SK-N-DZ (cell line): ENCODE results near the gene PIAS1.
A peak's percentile ranks its signal among the peaks of the same experiment; 100 is the strongest.
"Not testable (repeated sequence)": the region's sequence is repeated elsewhere in the genome, so short reads cannot be mapped to it uniquely, and the experiment has no call there.

Experiments used
- DNase-seq: peaks from one replicate; pipeline ENCODE4 v3.0.0-alpha.2; 2015; ENCODE audit warnings: low spot score

Gene PIAS1

GRCh38 chr15:68034719-68035293 is 19.3 kb upstream of the PIAS1 start:
- DNase-seq: no peak

- no peak for DNase-seq
Measured at GRCh38 chr15:68038246-68038645, 15.9 kb upstream of the PIAS1 start.

- no peak for DNase-seq
Measured at GRCh38 chr15:68040144-68040543, 14.0 kb upstream of the PIAS1 start.

GRCh38 chr15:68042156-68042854 is 11.8 kb upstream of the PIAS1 start:
- no peak for DNase-seq

GRCh38 chr15:68042855-68043222 is 11.3 kb upstream of the PIAS1 start:
- no peak for DNase-seq

GRCh38 chr15:68045289-68046265 is 8.5 kb upstream of the PIAS1 start:
- no peak for DNase-seq

GRCh38 chr15:68047826-68048225 is 6.3 kb upstream of the PIAS1 start:
- no peak for DNase-seq

- DNase-seq: no peak
Measured at GRCh38 chr15:68051109-68051508, 3.0 kb upstream of the PIAS1 start.

- no peak for DNase-seq
Measured at GRCh38 chr15:68051907-68052306, 2.2 kb upstream of the PIAS1 start.

GRCh38 chr15:68052431-68052830 is 1.7 kb upstream of the PIAS1 start:
- DNase-seq: no peak

GRCh38 chr15:68053001-68053400 is 1.1 kb upstream of the PIAS1 start:
- no peak for DNase-seq

GRCh38 chr15:68054628-68055223 is 611 bp downstream of the PIAS1 start:
- DNase-seq: peak; percentile 76

GRCh38 chr15:68055224-68055705 is 1.1 kb downstream of the PIAS1 start:
- DNase-seq: peak; percentile 15

GRCh38 chr15:68056097-68056865 is 2.2 kb downstream of the PIAS1 start:
- no peak for DNase-seq

GRCh38 chr15:68057034-68057433 is 2.9 kb downstream of the PIAS1 start:
- no peak for DNase-seq

- DNase-seq: no peak
Measured at GRCh38 chr15:68057758-68058157, 3.6 kb downstream of the PIAS1 start.

GRCh38 chr15:68058970-68059369 is 4.9 kb downstream of the PIAS1 start:
- DNase-seq: not testable (repeated sequence)

- no peak for DNase-seq
Measured at GRCh38 chr15:68059630-68060029, 5.5 kb downstream of the PIAS1 start.

- DNase-seq: no peak
Measured at GRCh38 chr15:68061171-68061570, 7.1 kb downstream of the PIAS1 start.

GRCh38 chr15:68061602-68062001 is 7.5 kb downstream of the PIAS1 start:
- no peak for DNase-seq

- no peak for DNase-seq
Measured at GRCh38 chr15:68062214-68062613, 8.1 kb downstream of the PIAS1 start.
